Immature natural killer cell (primary cell): Measurements from ENCODE around the gene OTOG. TPM values are rescaled to one million over a fixed set of nuclear protein-coding genes. Genes with fewer than 3 reads are reported as not detected.

Source experiments
- DNase-seq, 3 donors: peaks; one replicate each; pipeline ENCODE4 v3.0.0; 2022; ENCODE audit warnings: mixed read lengths in 1 of 3
- H3K27ac Mint-ChIP-seq, 6 donors: one replicate each; pipeline ENCODE4 v1.8.0; 2020; ENCODE audit warnings: mixed read lengths in 6 of 6, mild to moderate bottlenecking in 5 of 6, inconsistent platforms in 4 of 6, moderate library complexity in 3 of 6
- H3K27me3 Mint-ChIP-seq, 3 donors: one replicate each; pipeline ENCODE4 v1.8.0; 2020 to 2021; ENCODE audit warnings: low read depth in 3 of 3, mild to moderate bottlenecking in 3 of 3, mixed read lengths in 3 of 3, moderate library complexity in 3 of 3, inconsistent platforms in 1 of 3
- H3K36me3 Mint-ChIP-seq, 3 donors: one replicate each; pipeline ENCODE4 v1.8.0; 2020; ENCODE audit warnings: mixed read lengths in 3 of 3, inconsistent platforms in 2 of 3, mild to moderate bottlenecking in 2 of 3
- H3K4me1 Mint-ChIP-seq, 2 donors: one replicate each; pipeline ENCODE4 v1.8.0; 2020; ENCODE audit warnings: inconsistent platforms in 2 of 2, mild to moderate bottlenecking in 2 of 2, mixed read lengths in 2 of 2, moderate library complexity in 1 of 2
- H3K4me3 Mint-ChIP-seq, 5 donors: one replicate each; pipeline ENCODE4 v1.8.0; 2020; ENCODE audit warnings: mild to moderate bottlenecking in 5 of 5, mixed read lengths in 5 of 5, inconsistent platforms in 3 of 5, moderate library complexity in 3 of 5
- H3K9me3 Mint-ChIP-seq, 6 donors: one replicate each; pipeline ENCODE4 v1.8.0; 2020; ENCODE audit warnings: mild to moderate bottlenecking in 6 of 6, mixed read lengths in 6 of 6, inconsistent platforms in 4 of 6, moderate library complexity in 3 of 6
- polyA plus RNA-seq, 3 donors: library from polyadenylated mRNA; unstranded; fragments of 300-500 nt; fragmentation: Illumina TruSeq; gene quantifications; one replicate each; pipeline ENCODE4 v1.2.3, GENCODE V29; 2021

OTOG gene
- polyA plus RNA-seq, 3 donors from 2014 or later = not detected

DNA sequence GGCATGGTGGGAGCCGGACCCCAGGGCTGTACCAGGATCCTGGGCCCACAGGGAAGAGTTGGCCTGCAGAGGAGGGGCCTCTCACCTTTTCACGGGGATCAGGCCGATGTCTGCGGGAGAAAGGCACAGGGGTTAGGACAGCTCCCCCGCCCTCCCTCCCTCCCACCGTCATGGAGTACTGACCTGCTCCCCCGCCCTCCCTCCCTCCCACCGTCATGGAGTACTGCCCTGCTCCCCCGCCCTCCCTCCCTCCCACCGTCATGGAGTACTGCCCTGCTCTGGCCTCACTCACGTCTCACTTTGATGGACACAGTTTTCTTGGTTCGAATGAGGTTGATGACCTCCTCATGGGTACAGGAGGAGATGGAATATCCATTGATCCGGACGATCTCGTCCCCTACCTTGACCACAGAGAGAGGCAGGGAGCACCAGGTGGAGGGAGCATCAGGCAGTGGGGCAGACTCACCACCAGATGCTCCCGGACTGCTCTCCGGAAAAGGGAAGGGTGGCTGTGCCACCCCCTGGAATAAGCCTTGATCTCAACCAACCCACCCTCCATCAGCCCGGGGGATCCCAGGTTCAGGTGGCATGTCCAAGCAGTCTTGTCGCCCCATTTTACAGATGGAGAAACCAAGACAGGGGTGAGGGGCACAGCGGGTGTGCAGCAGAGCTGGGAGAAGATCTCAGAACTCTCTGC lies 20.0 kb upstream of the OTOG start:
- H3K4me1 Mint-ChIP-seq = no peaks in the 10 kb centered on the region
- H3K36me3 Mint-ChIP-seq = no peaks in the 10 kb centered on the region
- H3K27me3 Mint-ChIP-seq = peaks cover under 1 to 2% (median 2%) of the 10 kb centered on the region in 3 donors
- H3K27ac Mint-ChIP-seq = no peak overlapping the region
- DNase-seq = no peak
- no peaks in the 10 kb centered on the region for H3K9me3 Mint-ChIP-seq
- H3K4me3 Mint-ChIP-seq = no peak overlapping the region

DNA sequence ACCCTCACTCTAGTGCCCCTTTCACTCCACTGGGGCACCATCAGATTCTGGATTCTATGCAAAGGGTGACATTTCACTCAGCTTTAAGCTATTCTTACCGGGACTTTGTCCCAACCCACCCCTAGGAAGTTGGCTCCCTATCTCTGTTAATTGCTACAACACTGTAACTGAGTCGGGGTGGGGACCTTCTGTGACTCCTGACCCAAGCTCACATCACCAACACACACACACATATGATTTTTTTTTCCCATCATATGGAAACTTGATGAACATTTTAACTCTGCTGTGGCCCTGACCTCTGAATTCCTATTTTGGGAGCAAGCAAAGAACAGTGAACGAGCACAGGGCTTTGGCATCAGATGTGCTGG lies 19.4 kb upstream of the OTOG start:
- H3K27me3 Mint-ChIP-seq = peaks cover 1 to 2% (median 2%) of the 10 kb centered on the region in 3 donors
- H3K9me3 Mint-ChIP-seq = no peaks in the 10 kb centered on the region
- H3K4me3 Mint-ChIP-seq = no peak overlapping the region
- no peak for DNase-seq
- no peak overlapping the region for H3K27ac Mint-ChIP-seq
- H3K36me3 Mint-ChIP-seq = no peaks in the 10 kb centered on the region
- H3K4me1 Mint-ChIP-seq = no peaks in the 10 kb centered on the region

DNA sequence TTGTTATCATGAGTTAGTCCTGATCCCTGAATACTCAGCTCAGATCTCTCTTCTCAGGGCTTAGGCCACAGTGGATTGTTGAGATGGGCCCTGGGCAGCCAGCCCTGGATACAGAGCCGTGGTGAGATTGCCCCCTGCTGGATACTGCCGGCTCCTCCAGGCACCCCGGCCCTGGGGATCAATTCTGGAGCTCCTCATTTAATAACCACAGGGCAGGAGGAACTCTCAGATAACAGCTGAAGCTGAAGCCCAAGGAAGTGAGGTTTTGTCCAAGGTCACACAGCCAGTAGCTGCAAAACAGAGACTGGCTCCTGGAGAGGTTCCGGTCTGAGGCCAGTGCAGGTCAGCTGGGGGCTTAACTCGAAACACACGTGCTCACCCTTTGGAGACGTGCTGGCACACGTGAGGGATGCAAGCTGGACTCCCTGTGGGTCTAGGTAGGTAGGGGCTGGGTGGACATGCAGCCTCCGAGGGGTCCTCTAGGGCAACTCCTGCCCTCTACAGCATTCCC lies 18.8 kb upstream of the OTOG start:
- Mint-ChIP-seq H3K27me3 (peaks cover 0 to 1% (median 0%) of the 10 kb centered on the region in 3 donors), H3K4me1 (no peaks in the 10 kb centered on the region), H3K9me3 (no peaks in the 10 kb centered on the region), H3K4me3 (no peak overlapping the region), H3K36me3 (no peaks in the 10 kb centered on the region), H3K27ac (no peak overlapping the region)
- DNase-seq = peak in 2 of 3 donors; percentile 16 to 19

DNA sequence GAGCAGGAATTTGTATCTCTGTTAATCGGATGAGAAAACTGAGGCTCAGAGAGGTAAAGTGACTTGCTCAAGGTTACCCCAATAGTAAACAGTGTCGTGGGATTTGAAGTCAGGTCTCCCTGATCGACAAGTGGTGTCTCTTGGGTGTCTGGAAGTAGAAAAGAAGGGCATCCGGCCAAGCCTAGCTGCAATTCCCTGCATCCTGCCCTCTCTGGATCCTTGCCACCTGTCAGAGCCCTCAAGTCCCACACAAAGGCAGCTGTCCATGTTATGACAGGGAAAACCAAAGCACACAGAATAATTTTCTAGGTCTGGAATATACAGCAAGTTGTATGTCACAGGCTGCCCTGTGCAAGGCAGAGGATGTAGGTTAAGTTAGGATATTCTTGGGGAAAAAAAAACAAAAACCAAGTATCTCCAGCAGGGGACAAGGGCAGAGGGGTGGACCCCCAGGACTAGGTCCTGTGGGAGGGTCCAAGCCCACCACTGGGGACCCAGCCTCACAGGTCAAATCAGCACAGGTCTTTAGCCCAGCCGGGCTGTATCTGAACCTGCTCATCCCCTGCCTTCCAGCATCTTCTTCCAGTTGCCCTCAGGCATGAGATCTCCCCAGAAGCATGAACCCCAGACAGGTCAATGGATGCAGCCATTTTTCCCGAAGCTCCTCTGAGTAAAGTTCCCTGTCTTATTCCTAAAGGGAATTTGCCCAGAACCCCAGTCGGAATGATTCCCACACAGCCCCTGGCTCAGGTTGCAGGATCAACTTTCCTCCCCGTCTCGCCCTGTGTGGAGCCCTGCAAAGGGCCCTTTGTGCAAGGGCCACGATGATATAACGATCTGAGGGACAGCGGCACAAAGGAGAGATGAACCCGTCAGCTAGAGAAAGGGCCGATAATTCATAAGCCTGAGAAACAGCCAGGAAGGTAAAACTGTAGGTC lies 17.9 kb upstream of the OTOG start:
- Mint-ChIP-seq H3K4me1 (no peaks in the 10 kb centered on the region), H3K4me3 (no peak overlapping the region), H3K27ac (no peak overlapping the region), H3K9me3 (no peaks in the 10 kb centered on the region), H3K36me3 (no peaks in the 10 kb centered on the region), H3K27me3 (peaks cover 0 to 1% (median 0%) of the 10 kb centered on the region in 3 donors)
- DNase-seq = no peak

DNA sequence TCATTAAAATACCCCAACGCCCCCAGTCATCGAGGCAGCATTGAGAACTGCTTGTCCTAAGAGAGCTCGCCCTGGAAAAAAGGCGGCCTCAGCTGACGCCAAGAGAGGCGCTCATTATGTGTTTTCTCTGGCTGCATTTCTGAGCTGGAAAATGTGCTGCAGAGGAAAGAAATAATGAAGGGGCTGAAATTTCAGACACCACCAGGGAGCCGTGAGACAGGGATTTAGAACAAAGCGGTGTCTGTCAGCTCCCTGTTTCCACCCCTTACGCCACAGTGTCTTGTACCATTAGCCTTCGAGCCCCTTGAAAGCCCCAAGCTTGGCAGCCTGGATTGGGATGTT lies 17.2 kb upstream of the OTOG start:
- Mint-ChIP-seq H3K4me3 (no peak overlapping the region), H3K27ac (no peak overlapping the region), H3K27me3 (peaks cover 0 to 1% (median 0%) of the 10 kb centered on the region in 3 donors), H3K36me3 (no peaks in the 10 kb centered on the region), H3K9me3 (no peaks in the 10 kb centered on the region), H3K4me1 (no peaks in the 10 kb centered on the region)
- DNase-seq = no peak

DNA sequence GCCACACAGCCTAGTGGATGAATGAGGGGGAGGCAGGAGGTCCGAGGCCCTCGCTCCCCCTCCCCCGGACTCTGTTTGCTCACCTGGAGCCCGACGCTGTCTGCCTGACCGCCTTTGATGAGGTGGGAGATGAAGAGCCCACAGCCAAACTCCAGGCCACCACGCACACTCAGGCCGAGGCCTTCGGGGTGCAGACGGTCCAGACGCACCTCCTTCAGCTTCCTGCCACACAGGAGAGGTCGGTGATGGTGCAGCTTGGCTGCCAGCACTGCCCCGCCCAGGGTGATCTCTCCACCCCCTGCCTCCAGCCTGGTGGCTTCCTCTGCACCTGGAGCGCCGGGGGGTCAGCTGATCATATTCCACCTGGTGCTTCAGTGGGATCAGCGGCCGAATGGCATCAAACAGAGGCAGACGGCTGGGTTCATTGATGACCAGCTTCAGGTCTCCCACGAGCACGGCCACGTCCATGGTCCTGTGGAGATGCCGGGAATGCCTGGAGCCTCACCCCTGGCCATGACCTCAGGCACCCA lies 15.9 kb upstream of the OTOG start:
- no peaks in the 10 kb centered on the region for H3K36me3 Mint-ChIP-seq

DNA sequence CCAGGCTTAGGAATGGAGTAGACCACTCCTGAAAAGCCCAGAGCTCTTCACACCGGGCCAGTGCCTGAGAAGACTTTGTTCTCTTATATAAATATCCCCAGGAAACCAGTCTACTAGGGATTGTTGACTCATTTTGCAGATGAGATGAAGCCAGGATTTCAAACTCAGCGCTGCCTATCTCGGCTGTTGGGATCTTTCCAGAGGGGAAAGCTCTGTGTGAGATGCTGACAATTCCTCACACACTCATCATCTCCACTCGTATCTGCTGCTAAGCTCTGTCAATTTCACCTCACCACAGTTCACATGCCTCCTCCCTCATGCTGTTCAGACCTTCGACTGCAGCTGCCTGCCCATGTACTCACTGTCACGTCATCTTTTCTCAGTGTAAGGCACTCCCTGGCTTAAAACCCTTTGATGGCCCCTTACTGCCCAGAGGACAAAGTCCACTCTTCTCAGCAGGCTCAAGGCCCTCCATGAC lies 15.4 kb upstream of the OTOG start:
- Mint-ChIP-seq H3K27me3 (peaks cover 0 to 1% (median 0%) of the 10 kb centered on the region in 3 donors), H3K4me1 (no peaks in the 10 kb centered on the region), H3K27ac (no peak overlapping the region), H3K36me3 (no peaks in the 10 kb centered on the region), H3K9me3 (no peaks in the 10 kb centered on the region), H3K4me3 (no peak overlapping the region)
- DNase-seq = no peak

More for the DNA sequence above, 15.9 kb upstream of the OTOG start:
- Mint-ChIP-seq H3K27me3 (peaks cover 0 to 1% (median 0%) of the 10 kb centered on the region in 3 donors), H3K4me1 (no peaks in the 10 kb centered on the region), H3K27ac (no peak overlapping the region), H3K4me3 (no peak overlapping the region), H3K9me3 (no peaks in the 10 kb centered on the region)
- no peak for DNase-seq

DNA sequence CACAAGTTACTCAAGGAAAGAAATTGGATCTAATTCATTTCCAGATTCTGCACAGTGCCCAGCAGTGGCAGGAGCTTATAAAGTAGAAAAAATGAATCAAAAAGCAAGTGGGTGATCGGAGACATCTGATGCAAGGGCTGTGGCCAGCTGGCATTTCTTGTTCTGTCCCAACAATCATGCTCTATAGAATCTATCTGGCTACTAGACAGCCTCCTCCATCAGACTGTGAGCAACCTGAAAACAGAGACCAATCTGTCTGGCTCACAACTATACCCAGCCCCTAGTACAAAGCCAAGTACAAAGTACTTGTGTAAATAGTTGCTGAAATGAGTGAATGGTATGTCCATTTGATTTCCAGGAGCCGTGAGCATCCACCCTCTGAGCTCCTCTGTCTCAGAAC lies 14.3 kb upstream of the OTOG start:
- H3K27ac Mint-ChIP-seq = no peak overlapping the region
- H3K27me3 Mint-ChIP-seq = peaks cover 0 to 1% (median 0%) of the 10 kb centered on the region in 3 donors

DNA sequence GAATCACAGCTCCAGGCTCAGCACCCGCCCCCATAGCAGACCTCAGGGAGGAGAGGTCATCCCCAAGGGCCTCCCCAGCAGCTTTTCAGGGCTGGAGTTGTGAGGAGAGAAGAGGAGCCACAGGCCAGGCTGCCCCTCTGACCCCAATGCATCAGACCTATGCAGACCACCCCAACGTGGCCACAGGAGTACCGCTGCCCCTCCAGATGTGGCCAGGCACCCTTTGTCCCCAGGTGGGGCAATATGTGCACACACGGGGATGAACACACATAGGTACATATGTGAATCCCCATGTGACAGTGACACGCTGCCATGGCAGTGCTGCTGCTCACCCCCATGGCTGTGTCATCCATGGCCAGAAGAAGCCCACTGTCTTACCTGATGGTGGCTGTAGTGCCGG lies 13.7 kb upstream of the OTOG start:
- Mint-ChIP-seq H3K36me3 (no peaks in the 10 kb centered on the region), H3K4me1 (no peaks in the 10 kb centered on the region), H3K9me3 (no peaks in the 10 kb centered on the region), H3K4me3 (no peak overlapping the region), H3K27me3 (peaks cover 0 to 1% (median 0%) of the 10 kb centered on the region in 3 donors), H3K27ac (no peak overlapping the region)
- no peak for DNase-seq

More for the DNA sequence above, 14.3 kb upstream of the OTOG start:
- Mint-ChIP-seq H3K36me3 (no peaks in the 10 kb centered on the region), H3K9me3 (no peaks in the 10 kb centered on the region), H3K4me3 (no peak overlapping the region), H3K4me1 (no peaks in the 10 kb centered on the region)
- DNase-seq = no peak

DNA sequence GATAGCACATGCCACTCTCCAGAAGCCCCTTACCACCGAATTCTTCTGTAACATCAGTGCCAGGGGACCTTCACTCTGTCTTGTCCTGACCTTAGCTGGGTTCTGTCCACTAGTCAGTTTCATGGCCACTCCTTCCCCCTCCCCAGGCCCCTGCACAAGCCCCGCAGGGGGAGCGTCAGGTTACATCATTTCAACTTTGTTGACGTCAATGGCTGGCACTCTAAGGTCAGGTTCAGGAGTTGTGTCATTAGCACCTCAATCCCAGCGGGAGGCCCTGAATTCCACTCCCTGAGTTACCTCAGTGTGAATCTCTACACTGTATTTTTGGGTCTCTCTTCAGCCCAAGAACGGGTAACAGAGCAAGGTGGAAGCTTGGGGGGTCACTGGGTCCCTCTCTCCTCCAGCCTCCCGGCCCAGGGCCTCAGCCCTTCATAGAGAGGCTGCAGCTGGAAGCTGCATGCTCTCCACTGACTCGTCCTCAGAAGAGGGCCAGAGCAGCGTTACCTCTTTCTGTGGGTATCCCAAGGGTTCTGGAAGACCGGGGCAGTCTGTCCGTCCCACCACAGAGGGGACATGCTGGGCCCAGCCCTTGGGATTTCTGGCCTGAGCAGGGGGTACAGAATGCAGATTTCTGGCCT lies 13.2 kb upstream of the OTOG start:
- Mint-ChIP-seq H3K9me3 (no peaks in the 10 kb centered on the region), H3K27ac (no peak overlapping the region), H3K27me3 (peaks cover 0 to 1% (median 0%) of the 10 kb centered on the region in 3 donors), H3K4me3 (no peak overlapping the region), H3K4me1 (no peaks in the 10 kb centered on the region), H3K36me3 (no peaks in the 10 kb centered on the region)
- DNase-seq = no peak

DNA sequence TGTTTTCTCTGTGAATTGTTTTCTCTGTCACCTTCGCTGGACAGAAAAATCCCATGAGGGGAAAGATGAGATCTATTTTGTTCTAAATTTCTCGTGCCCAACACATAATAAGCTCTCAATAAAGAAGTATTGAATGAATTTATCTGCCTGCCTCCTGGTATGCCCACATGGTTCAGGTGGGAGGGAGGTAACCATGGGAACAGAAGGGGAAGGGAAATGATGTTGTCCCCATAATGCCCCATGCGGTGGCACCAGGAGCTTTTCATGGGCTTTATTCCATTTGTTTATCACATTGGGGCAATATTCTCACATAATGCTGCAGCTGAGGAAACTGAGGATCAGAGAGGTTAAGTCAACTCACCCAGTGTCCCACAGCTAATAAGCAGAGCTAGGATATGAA lies 11.6 kb upstream of the OTOG start:
- Mint-ChIP-seq H3K4me1 (no peaks in the 10 kb centered on the region), H3K27ac (no peak overlapping the region), H3K36me3 (no peaks in the 10 kb centered on the region), H3K4me3 (no peak overlapping the region), H3K9me3 (no peaks in the 10 kb centered on the region), H3K27me3 (peaks cover 0 to 1% (median 0%) of the 10 kb centered on the region in 3 donors)
- no peak for DNase-seq

DNA sequence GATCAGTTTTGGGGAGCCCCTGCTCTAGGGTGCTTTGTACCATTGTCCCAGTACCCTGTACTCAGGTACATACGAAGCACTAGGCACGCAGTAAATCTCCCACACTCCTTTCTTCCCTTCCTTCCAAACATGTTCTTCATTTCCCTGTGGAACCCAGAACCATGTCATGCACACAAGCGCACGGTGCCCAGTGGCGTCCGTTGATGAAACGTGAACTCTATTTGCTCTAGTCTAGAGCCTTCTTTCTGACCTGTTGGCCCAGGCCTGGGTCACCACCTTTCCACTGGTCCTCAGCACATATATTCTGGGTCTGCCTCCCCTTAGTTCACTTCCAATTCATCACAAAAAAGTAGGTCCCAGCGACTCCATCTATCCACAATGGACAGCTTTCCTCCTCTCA lies 9.8 kb upstream of the OTOG start:
- Mint-ChIP-seq H3K9me3 (no peaks in the 10 kb centered on the region), H3K4me1 (no peaks in the 10 kb centered on the region), H3K4me3 (no peak overlapping the region), H3K27ac (no peak overlapping the region), H3K36me3 (no peaks in the 10 kb centered on the region), H3K27me3 (peaks cover 0 to 2% (median 0%) of the 10 kb centered on the region in 3 donors)
- no peak for DNase-seq

DNA sequence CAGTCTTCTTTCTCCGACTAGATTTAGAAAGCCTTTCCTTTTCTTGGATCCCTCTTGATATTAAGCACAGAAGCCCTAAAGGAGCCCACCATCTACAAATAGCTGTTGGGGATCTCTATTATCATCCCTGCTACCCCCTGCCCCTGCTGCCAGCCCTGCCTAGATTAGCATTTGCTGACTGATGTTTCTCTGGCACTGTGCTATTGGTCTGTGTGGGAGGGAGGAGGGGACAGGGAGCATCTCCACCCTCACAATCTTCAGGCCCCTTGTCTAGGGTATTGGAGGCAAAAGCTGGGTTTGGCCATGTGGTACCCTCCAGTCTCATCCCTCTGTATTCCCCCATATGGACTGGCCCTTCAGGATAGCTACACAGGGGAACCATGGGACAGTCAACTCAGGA lies 9.0 kb upstream of the OTOG start:
- Mint-ChIP-seq H3K27ac (no peak overlapping the region), H3K4me3 (no peak overlapping the region)

More for the DNA sequence above, 9.0 kb upstream of the OTOG start:
- no peaks in the 10 kb centered on the region for H3K4me1 Mint-ChIP-seq
- DNase-seq = no peak
- H3K9me3 Mint-ChIP-seq = no peaks in the 10 kb centered on the region
- no peaks in the 10 kb centered on the region for H3K36me3 Mint-ChIP-seq
- peaks cover 0 to 2% (median 0%) of the 10 kb centered on the region in 3 donors for H3K27me3 Mint-ChIP-seq
